Activated naive CD4-positive, alpha-beta T cell treated with anti-CD3 and anti-CD28 coated beads, Interleukin-2, amount 50 U/mL, for 24 hours (primary cell): Measurements from ENCODE around the gene NLGN1.

Source experiments
- H3K27ac Mint-ChIP-seq: one replicate; pipeline ENCODE4 v1.8.0; 2021; ENCODE audit warnings: mild to moderate bottlenecking, mixed read lengths
- H3K27me3 Mint-ChIP-seq: one replicate; pipeline ENCODE4 v1.8.0; 2021; ENCODE audit warnings: mixed read lengths
- H3K36me3 Mint-ChIP-seq: one replicate; pipeline ENCODE4 v1.8.0; 2021; ENCODE audit warnings: mixed read lengths
- H3K4me1 Mint-ChIP-seq: one replicate; pipeline ENCODE4 v1.8.0; 2021; ENCODE audit warnings: mixed read lengths
- H3K4me3 Mint-ChIP-seq: one replicate; pipeline ENCODE4 v1.8.0; 2021; ENCODE audit warnings: mild to moderate bottlenecking, mixed read lengths
- H3K9me3 Mint-ChIP-seq: one replicate; pipeline ENCODE4 v1.8.0; 2021; ENCODE audit warnings: mixed read lengths

NLGN1 gene

DNA sequence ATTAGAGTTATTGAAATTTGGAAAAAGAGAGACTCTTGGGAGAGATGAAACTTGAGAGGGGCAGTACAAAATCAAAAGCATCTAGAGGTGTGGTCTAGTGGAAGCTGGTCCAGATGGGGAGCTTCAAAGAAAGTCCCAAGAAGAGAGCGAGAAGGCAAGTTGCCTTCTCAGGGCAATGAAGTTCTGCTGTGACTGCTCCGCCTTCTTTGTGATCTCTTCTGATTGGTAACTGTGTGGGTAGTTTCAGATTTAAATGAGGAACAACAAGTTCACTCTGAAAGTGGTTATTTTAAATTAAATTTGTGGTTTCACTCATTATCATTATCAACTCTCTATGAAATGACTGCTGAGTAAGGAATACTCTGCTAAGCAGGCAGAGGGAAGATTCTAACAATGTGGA, 233.3 kb downstream of the NLGN1 start:
- Mint-ChIP-seq H3K9me3 (no peaks in the 10 kb centered on the region), H3K4me3 (no peak overlapping the region), H3K4me1 (no peaks in the 10 kb centered on the region), H3K27ac (no peak overlapping the region), H3K36me3 (no peaks in the 10 kb centered on the region), H3K27me3 (no peaks in the 10 kb centered on the region)

DNA sequence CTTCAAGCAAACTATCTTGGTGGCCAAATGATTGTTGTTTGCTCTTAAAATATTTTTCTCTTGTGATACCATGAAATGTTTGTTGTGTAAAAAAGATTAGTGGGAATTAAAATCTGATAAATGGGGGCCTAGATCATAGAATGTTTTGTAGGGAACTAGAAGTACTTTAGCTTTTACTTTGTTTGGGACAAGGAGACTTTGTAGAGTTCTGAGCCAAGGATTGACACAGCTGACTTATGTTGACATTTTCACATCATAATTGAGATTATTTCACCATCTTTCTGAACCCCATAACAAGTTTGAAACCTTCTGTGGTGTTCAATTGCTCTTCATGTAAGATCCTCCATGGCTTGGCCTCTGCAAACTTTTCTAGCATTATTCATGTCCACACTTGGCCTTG, 235.4 kb downstream of the NLGN1 start:
- Mint-ChIP-seq H3K27ac (no peak overlapping the region), H3K4me3 (no peak overlapping the region), H3K4me1 (no peaks in the 10 kb centered on the region), H3K36me3 (no peaks in the 10 kb centered on the region), H3K27me3 (no peaks in the 10 kb centered on the region), H3K9me3 (no peaks in the 10 kb centered on the region)

DNA sequence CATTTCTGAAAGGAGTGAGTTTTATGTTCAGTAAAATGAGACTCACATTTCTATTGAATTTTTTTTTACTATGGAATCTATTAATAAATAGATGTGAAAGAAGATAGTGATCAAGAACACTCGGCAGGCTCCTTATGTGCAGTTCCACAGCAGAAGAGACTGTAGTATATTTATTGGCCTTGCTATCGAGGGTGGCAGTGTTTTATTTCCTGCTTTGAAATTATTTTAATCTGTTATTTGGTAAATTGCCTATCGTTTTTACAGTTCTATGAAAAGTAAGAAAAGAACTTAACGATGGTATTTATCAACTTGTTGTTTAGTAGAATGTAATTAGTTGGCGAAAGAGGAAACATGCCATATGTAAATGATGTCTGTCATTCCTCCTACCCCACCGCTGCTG, 238.3 kb downstream of the NLGN1 start:
- Mint-ChIP-seq H3K9me3 (no peaks in the 10 kb centered on the region), H3K27ac (no peak overlapping the region), H3K4me1 (no peaks in the 10 kb centered on the region), H3K4me3 (no peak overlapping the region), H3K27me3 (no peaks in the 10 kb centered on the region), H3K36me3 (no peaks in the 10 kb centered on the region)

DNA sequence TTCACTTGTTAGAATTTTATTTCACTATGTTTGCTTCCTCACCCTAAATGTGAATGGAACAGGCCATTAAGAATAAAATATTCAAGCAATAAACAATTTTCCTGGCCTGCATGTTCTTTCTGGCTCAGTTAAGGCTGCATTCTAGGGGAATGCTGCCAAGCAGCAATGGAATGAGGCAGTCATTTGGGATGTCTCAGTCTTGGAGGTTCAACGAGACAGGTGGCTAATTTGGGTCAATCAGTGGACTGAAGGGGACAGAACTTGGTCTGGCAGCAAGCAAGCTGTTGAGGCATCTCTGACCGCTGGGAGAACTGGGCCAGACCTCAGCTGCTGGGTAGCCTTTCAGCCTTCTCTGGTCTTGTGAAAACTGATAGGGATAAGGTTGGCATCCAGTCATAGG, 241.6 kb downstream of the NLGN1 start:
- Mint-ChIP-seq H3K36me3 (no peaks in the 10 kb centered on the region), H3K9me3 (peaks cover 5% of the 10 kb centered on the region), H3K27ac (no peak overlapping the region), H3K4me3 (no peak overlapping the region), H3K4me1 (no peaks in the 10 kb centered on the region), H3K27me3 (no peaks in the 10 kb centered on the region)

DNA sequence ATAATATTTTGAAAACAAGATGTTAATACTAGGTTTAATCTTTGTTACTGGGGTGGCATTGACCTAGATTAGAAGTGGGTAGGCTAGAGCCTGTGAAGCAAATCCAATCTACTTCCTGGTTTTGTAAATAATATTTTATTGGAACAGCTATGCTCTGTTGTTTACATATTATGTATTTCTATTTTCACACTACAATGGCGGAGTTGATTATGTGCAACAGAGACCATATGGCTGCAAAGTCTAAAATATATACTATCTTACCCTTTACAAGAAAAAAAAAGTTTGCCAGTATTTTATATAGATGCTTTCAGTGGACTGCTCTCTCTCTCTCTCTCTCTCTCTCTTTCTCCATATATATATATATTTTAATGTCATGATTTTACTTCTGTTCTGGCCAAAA, 244.2 kb downstream of the NLGN1 start:
- no peaks in the 10 kb centered on the region for H3K4me1 Mint-ChIP-seq
- no peak overlapping the region for H3K4me3 Mint-ChIP-seq
- no peaks in the 10 kb centered on the region for H3K27me3 Mint-ChIP-seq
- no peaks in the 10 kb centered on the region for H3K36me3 Mint-ChIP-seq
- H3K27ac Mint-ChIP-seq: no peak overlapping the region
- H3K9me3 Mint-ChIP-seq: peaks cover 5% of the 10 kb centered on the region

DNA sequence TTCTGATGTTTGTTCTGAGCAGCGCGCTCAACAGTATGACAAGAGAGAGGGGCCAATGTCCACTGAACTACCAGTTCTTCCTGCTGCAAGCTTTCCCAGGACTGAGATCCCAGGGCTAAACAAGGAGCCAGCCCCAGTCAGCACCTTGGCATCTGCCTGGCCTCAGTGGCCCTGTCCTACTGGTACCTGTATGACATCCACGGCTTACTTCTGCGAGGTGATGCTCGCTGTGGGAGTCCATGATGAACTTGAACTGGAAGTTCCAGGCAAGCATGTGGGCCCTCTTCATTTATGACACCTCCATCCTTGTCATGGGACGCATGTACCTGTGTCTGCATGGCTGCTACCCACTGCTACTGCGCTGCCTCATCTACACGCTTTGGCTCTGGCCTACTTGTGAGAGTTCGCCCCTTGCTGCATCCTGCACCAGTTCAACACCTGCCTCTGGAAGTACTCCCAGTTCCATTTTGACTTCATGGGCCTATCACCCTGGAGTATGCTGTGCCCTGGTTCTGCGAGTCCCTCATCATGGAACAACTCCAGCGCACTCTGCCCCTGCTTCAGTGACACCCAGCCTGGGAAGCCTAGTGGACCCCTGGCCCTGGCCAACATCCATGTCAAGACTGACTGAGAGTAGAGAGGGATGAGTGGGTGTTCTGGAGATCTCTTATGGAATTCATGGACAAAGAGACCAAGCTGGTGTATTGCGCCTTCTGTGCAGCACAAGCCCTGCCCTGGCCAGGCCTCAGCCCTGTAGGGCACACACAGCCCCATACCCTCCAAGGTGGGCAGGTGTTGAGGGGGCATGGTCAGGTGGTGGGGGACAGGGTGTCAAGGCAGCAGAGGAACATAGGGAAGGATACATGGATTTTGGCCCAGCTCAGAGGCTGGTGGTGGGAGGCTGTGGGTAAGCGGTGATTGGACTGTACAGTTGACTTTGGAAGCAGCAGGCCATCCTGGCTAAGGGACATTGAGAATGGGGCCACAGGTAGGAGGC, 246.8 kb downstream of the NLGN1 start:
- Mint-ChIP-seq H3K36me3 (no peaks in the 10 kb centered on the region), H3K27me3 (no peaks in the 10 kb centered on the region), H3K4me1 (no peaks in the 10 kb centered on the region), H3K27ac (no peak overlapping the region), H3K4me3 (no peak overlapping the region), H3K9me3 (peaks cover 5% of the 10 kb centered on the region)

DNA sequence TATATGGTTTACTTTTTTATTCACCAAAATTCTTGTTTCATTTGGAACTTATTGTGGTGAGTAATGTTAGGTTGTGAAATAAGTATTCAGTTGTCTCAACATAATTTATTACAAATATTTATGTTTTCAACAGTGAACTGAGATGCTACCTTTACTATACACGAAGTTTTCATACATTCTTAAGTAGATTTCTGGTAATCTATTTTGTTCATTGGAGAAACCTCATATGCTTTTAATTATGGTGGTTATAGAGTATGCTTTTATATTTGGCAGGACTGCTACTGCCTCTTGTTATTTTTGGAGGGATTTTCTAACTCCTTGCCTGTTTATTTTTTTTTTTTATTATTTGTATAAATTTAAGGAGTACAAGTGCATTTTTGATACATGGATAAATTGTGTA, 253.1 kb downstream of the NLGN1 start:
- no peaks in the 10 kb centered on the region for H3K36me3 Mint-ChIP-seq
- no peaks in the 10 kb centered on the region for H3K4me1 Mint-ChIP-seq
- H3K4me3 Mint-ChIP-seq: no peak overlapping the region
- H3K27ac Mint-ChIP-seq: no peak overlapping the region
- H3K9me3 Mint-ChIP-seq: no peaks in the 10 kb centered on the region
- no peaks in the 10 kb centered on the region for H3K27me3 Mint-ChIP-seq

DNA sequence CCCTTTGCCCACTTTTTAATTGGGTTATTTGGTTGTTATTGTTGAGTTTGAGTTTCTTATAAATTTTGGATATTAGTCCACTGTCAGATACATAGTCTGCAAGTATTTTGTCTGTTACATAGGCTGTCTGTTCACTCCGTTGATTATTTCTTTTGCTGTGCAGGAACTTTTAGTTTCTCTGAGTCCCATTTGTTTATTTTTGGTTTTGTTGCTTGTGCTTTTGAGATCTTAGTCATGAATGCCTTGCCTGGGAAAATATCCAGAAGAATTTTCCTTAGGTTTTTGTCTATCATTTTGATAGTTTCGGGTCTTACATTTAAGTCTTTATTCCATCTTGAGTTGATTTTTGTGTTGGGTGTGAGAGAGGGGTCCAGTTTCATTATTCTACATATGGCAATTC, 254.5 kb downstream of the NLGN1 start:
- H3K27me3 Mint-ChIP-seq: no peaks in the 10 kb centered on the region
- no peaks in the 10 kb centered on the region for H3K9me3 Mint-ChIP-seq
- H3K4me1 Mint-ChIP-seq: no peaks in the 10 kb centered on the region
- no peak overlapping the region for H3K27ac Mint-ChIP-seq
- H3K36me3 Mint-ChIP-seq: no peaks in the 10 kb centered on the region
- H3K4me3 Mint-ChIP-seq: no peak overlapping the region

DNA sequence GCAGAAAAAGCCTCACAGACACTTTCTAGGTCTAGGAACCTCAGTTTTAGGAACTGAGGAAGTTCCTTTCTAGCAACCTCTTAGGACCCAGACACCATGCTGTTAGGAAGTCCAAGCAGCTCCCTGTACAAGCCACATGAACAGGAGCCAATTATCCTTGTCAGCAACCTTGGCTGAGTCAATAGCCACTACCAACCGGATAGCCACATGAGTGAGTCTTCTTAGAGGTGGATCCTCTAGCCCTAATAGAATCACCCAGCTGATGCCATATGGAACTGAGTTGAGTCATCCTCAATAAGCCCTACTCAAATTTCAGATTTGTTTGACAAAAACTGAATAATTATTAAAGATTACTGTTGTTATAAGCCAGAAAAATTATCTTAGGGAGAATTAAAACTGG, 256.2 kb downstream of the NLGN1 start:
- no peaks in the 10 kb centered on the region for H3K27me3 Mint-ChIP-seq
- no peak overlapping the region for H3K27ac Mint-ChIP-seq
- H3K9me3 Mint-ChIP-seq: no peaks in the 10 kb centered on the region
- H3K36me3 Mint-ChIP-seq: no peaks in the 10 kb centered on the region
- no peak overlapping the region for H3K4me3 Mint-ChIP-seq
- H3K4me1 Mint-ChIP-seq: no peaks in the 10 kb centered on the region

DNA sequence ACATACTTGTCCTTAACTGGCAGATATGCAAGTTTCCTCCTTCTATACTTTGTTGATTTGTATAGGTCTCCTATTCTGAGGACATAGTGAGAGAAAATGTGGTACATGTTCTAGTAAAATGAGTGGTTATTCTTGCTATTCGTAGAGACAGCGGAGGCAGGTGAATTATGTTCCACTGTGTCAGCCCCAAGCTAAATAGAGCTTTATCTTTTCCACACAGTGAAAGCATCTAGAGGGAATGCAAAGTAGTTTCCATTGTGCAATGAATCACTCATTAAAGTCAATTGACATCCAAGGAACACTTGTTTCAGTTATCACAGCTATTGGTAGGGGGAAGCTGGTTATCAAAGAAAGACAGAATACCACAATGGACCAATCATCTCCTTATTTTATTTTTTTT, 262.4 kb downstream of the NLGN1 start:
- no peaks in the 10 kb centered on the region for H3K4me1 Mint-ChIP-seq
- no peak overlapping the region for H3K27ac Mint-ChIP-seq
- no peaks in the 10 kb centered on the region for H3K27me3 Mint-ChIP-seq
- H3K9me3 Mint-ChIP-seq: no peaks in the 10 kb centered on the region
- H3K4me3 Mint-ChIP-seq: no peak overlapping the region
- no peaks in the 10 kb centered on the region for H3K36me3 Mint-ChIP-seq

DNA sequence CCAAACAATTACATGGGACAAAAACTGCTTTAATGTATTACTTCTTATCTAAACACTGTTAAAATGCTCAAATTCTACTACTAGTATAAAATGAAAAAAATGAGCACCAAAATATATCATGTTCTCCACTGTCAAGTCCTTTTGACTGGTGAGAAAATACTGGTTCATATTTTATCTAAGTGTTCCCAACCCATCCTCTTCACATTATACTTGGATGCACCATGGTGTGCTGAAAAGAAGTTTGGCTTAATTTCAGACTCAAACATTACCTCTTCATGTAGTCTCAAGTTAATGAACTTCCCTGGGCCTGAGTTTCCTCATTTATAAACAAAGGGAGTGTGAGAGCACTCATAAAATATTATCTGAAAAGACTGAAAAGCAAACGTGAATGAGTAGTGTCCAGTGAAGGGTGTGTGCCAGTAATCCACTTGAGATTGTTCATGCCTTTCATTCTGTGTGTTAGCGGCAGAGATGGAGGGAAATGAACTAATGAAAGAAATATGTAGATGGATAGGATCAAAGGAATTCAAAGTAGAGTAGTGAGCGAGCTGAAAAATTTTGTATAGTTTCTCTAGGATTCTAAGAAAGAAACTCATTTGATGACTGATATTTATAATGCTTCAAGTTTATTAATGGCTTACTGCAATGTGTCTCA, 263.2 kb downstream of the NLGN1 start:
- H3K9me3 Mint-ChIP-seq: no peaks in the 10 kb centered on the region
- no peaks in the 10 kb centered on the region for H3K36me3 Mint-ChIP-seq
- H3K27ac Mint-ChIP-seq: no peak overlapping the region
- H3K4me3 Mint-ChIP-seq: no peak overlapping the region
- no peaks in the 10 kb centered on the region for H3K4me1 Mint-ChIP-seq
- no peaks in the 10 kb centered on the region for H3K27me3 Mint-ChIP-seq

DNA sequence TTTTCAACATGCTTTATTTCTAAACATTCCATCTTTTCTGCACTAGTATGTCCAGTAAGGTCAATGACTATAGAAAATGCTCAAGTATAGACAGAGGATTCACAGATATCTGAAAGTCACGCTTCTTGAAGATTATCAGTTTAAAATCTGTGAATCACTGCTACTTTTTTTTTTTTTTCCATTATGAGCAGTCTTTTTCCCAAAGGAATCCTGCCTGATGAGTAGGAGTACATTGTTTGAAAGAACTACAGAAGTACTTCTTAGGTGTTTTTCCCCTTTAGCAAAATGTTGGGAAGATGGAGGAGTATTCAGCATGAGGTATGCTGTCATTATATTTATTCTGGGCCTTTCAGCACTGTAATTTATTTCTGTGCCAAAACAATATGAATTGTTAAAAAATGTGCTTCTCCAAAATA, 266.2 kb downstream of the NLGN1 start:
- Mint-ChIP-seq H3K9me3 (no peaks in the 10 kb centered on the region), H3K4me3 (no peak overlapping the region), H3K27ac (no peak overlapping the region), H3K4me1 (no peaks in the 10 kb centered on the region), H3K36me3 (no peaks in the 10 kb centered on the region), H3K27me3 (no peaks in the 10 kb centered on the region)

DNA sequence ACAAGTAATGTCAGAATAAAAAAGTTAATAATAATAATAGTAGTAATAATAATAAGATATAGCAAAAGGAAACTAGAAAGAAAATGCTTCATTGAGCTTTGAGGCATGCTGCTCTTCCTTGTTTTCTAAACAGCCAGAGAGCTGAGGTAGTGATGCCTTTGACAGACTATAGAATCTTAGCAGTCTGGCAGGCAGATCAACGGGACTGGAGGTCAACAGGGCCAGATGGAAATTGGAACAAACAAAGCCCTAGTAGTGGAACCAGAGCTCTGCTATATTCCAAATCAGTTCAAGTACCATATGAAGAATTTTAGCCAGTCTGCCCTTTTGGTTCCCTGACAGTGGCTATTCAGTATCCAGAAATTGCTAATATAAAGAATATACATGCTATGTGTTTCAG, 278.6 kb downstream of the NLGN1 start:
- H3K27me3 Mint-ChIP-seq: no peaks in the 10 kb centered on the region
- H3K4me1 Mint-ChIP-seq: no peaks in the 10 kb centered on the region
- H3K27ac Mint-ChIP-seq: no peak overlapping the region
- no peak overlapping the region for H3K4me3 Mint-ChIP-seq
- H3K9me3 Mint-ChIP-seq: no peaks in the 10 kb centered on the region
- H3K36me3 Mint-ChIP-seq: no peaks in the 10 kb centered on the region

DNA sequence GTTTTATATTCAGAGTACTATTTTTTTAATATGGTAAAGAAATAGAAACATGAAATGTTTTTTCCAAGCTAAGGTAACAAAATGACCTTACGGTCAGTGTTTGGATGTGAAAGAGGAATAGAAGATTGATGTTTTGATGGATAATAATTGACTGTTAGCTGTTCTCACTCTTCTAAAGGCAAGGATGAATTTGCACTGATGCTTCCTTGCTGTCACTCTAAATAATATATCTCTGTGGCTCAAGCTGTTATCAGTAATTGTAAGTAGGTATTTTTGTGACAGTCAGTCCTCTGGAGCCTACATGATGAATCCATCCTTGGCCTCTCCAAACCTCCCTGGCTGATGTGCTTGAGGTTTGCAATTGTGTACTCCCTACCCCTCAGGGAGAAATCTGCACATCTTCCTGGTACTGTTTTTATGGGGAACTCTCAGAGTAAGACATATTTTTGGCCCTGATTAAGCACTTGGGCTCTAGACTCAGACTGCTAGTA, 283.7 kb downstream of the NLGN1 start:
- Mint-ChIP-seq H3K27ac (no peak overlapping the region), H3K9me3 (no peaks in the 10 kb centered on the region), H3K27me3 (no peaks in the 10 kb centered on the region), H3K4me3 (no peak overlapping the region), H3K36me3 (no peaks in the 10 kb centered on the region), H3K4me1 (no peaks in the 10 kb centered on the region)

DNA sequence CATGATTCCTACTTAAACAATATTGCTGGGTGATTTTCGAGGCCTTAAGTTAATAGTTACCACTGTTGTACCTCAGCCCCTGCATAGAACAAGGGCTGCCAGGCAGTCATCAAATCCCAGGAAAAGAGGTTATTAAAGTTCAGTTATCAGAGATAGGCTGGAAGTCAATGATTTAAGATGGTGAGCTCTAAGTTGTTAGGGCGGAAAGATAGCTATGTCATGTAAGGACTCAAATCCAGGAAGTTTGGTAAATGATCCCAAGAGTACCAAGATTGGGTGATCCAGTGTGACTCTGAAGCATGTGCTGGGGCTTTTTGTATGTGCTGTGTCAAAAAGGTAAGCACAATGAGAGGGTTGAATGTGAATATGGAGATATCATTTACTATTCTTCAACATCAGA, 287.9 kb downstream of the NLGN1 start:
- Mint-ChIP-seq H3K9me3 (no peaks in the 10 kb centered on the region), H3K27me3 (no peaks in the 10 kb centered on the region), H3K36me3 (no peaks in the 10 kb centered on the region), H3K4me1 (no peaks in the 10 kb centered on the region), H3K4me3 (no peak overlapping the region), H3K27ac (no peak overlapping the region)

DNA sequence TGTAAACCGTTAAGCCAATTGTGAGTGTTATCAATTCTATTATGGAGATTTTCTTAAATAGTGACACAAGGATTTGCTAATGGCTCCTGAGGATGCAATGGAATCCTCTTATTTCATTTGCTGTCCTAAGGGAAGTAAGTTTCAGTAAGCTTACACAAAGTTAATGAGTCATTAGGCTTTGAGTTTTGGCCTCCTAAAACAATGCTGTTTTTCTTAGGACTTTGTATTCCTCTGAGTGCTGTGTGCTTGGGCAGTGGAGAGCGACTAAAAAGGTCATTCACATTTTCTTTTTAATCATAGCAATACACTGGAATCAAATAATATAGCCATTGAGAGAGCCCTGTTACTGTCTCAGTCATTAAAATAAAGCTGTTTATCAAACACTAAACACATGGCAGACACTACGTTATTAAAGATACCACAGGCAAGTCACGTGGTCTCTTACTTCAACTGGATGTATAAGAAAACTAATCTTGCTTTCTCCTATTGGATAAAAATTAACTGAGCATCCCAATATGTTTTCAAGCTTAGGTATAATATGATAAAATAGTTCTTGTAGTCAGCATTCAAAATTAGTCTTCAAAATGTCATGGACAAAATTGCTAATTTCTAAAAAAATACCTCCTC, 290.8 kb downstream of the NLGN1 start:
- no peak overlapping the region for H3K27ac Mint-ChIP-seq
- no peaks in the 10 kb centered on the region for H3K4me1 Mint-ChIP-seq
- no peaks in the 10 kb centered on the region for H3K36me3 Mint-ChIP-seq
- H3K4me3 Mint-ChIP-seq: no peak overlapping the region
- H3K27me3 Mint-ChIP-seq: no peaks in the 10 kb centered on the region
- H3K9me3 Mint-ChIP-seq: no peaks in the 10 kb centered on the region
